HG02588 (cell line): ENCODE data around the gene KCNIP1.

ENCODE experiments used
- ATAC-seq: cut with Tn5 transposase; IDR thresholded peaks from one replicate; pipeline ENCODE4 v1.9.1; 2021; ENCODE audit warnings: mild to moderate bottlenecking, moderate library complexity; ENCODE audit not compliant: unreplicated experiment

Gene KCNIP1

DNA sequence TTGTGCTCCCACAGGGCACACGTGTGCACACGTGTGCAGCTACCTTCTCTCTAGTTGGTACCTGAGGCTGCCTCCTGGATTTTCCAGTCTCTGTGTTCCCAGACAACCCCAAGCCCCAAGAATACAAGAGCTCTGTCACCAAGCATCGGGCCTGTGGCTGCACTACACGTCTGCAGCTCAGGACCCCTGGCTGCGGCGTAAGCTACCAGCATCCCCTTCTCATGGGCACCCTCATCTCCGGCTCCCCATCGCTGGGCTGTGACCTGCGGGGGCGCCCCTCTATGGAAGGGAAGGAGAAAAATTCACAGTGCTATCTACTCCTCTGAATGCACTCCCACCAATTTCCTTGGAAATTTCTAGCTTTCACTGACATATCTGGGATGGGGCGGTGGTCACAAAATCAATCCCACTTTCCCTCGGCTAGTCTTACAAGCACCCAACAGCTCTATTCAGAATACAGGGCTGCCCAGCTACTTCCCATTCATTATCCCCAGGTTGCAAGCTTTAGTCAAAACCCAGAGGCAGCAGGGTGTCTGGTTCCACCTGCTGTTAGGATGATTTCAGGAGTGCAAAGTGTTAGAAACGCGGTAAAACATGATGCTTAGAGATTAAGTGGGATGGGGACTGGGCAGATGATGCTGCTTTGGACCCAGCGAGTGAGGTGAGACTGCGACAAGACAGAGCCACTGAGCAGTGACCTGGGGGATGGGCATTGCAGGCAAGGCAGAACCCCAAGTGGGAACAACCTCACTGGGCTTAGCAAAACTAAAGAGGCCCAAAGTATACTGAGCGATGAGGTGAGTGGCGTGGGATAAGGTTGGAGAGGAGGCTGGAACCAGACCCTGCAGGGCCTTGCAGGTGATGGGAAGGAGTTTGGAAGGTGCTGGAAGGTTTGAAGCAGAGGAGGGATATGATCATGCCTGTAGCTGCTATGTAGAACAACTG is 121.7 kb downstream of the KCNIP1 start:
- ATAC-seq: no peak

DNA sequence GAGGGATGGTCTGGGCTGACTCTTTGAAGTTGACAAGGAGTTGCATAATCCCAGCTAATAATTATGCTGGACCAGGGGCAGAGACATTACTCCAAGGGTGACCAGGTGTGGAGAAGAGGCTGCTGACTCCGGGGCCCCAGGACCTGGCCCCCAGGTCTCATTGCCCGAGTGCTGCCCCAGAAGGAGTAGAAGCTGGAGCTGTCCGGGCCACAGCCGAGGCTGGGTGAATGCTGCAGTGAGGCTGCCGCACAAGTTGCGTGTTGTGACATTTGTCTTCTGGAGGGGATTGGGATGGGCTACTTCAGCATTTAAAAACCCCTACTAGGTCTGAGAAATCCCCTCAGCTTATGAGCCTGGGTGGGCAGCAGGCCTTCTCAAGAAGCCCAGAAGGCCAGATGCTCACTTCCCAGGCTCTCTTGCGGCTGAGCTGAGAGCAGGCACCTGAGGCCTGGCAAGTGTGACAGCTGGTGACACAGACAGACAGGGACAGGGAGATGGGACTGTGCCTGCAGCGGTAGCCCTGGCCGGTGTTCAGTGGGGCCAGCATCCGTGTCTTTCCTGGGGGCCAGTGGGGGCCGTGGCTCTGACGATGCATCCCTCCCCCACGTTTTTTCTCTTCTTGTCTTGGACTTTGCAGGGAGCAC is 122.8 kb downstream of the KCNIP1 start:
- no peak for ATAC-seq

GRCh38 chr5:170627271-170627670 is 123.5 kb downstream of the KCNIP1 start:
- no peak for ATAC-seq

DNA sequence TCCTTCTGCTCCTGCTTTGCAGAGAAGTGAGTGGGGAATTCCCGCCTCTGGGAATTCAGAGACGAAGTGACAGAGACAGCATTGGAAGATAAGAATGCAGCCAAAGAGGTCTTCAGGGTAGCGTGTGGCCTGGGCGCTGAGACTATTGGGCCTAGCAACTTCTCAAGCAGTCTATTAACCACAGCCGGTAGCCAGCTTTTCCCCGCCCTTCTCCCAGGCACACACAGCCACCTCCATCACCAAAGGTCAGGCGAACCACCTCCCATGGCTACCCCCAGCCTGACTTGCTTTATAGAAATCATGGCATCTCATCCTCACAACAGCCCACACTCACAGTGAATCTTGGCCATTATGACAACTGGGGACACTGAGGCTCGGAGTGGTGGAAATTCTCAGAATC is 124.2 kb downstream of the KCNIP1 start:
- ATAC-seq: no peak

GRCh38 chr5:170628691-170629565 is 125.1 kb downstream of the KCNIP1 start:
- no peak for ATAC-seq

DNA sequence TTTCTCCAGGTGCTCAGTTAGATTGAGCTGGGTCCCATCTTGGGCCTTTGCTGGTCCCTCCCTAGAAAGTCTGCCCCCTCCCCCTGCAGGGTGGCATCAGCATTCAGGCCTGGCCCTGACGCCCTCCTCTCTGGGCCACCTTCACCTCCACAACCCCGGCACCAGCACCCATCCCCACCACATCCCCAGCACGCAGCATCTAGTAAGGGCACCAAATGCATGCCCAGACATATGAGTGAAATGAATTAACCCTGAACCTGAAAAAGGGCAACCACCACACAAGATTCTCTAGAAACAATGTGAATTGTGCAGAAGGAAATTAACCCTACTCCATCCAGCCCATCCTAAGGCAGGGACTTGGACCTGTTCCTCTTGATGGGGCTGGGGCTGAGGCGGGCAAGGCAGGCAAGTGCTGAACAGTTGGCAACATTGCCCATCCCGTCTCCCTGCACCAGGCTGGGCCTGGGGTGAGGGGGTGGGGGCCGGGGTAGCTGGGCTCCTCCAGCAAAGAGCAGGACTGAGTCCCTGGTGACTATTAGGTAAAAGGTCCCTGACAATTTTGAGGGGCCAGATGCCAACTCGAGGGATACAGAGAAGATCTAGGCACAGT is 125.9 kb downstream of the KCNIP1 start:
- ATAC-seq: no peak

DNA sequence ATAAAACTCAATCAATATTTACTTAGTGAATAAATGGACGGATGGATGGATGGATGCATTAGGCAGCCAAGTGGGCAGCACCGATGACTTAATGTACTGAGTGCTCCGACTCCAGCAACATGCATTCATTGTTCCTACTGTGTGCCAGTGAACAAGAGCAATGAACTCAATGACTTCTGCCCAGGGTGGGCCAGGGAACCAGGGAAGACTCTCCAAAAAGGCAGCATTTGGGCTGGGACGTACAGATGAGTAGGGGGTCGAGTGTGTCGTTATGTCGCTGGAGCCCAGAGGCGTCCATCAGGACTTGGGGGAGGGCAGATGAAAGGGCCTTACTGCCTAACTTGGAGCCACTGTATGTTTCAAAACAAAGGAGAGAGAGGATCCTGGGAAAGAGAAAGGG is 126.4 kb downstream of the KCNIP1 start:
- ATAC-seq: no peak

DNA sequence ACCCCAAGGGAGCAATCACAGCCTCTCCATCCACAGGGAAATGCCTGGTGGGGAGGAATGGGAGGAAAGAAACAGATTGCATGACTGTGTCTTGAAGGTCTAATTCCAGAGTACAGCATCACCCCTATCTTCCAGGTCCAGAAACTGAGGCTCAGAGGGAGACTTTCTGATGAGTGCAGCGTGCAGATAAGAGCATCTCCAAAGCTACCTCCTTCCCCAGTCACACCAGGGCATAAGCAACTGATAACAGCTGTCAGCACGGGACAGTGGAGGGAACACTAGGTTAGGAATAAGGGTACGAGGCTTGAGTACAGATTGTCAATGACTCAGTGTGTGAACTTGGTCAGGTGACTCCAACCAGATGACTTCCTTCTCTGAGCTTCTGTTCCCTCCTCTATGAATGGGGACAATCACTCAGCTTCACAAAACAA is 126.9 kb downstream of the KCNIP1 start:
- no peak for ATAC-seq

DNA sequence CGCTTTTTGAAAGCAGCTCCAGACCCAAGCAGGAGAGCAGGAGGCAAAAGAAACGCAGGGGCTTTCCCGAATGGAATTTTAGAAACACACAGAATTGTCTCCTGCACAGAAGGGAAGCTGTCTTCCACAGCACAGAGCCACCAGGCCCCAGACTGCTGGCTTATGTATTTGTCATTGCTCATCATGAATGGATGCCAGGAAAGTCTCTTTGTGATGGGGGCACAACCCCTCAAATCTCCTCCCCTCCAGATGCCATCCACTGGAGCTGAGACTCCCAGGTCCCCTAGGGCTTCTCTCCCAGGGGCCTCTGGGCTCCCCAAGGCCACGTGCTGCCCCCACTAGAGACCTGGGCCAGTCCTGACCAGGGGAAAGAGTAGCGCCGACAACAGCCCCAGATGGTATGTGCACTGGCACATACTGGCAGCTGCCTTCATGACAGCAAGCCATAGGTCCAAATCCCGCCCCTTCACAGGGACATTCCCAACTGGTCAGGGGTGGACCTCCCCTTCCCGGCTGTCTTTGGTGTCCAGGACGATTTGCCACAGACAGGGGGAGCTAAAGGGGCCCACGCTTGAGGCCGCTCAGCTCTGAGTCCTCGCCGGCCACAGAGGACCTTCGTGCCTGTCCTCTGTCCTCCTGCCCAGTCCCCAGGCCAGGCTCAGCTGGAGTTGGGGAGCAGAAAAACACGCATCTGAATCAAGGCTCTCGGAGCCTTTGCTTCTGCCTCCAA is 127.8 kb downstream of the KCNIP1 start:
- no peak for ATAC-seq

DNA sequence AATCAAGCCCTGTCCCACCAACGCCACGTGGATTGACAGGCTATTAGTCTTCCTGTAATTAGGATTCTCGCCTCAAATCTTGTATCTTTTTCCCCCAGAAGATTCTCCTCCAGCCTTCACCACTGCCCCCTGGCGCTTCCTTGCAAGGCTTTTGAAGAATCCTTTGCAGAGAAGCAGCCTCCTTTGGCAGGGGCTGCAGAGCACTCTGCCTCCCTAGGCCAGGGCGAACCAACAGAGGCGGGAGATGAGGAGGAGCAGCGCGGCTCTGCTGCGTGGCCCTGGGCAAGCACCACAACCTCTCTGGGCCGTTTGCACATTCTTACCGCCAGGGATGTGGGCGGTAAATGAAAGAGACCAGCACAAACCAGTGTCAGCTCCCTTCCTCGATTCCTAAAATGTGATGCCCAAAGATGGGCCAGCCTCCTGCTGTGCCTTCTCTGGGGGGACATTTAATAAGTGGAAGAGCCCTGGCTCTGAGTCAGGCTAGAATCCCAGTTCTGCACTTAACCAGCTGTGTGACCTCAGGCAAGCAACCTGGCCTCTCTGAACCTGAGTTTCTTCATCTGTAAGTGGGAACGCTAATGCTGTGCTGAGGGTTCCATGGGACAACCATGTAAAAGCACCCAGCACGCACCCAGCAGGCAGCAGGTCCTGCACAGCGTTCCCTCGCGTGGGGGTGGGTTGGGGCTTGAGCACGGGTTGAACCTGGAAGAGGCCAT is 128.6 kb downstream of the KCNIP1 start:
- ATAC-seq: no peak

DNA sequence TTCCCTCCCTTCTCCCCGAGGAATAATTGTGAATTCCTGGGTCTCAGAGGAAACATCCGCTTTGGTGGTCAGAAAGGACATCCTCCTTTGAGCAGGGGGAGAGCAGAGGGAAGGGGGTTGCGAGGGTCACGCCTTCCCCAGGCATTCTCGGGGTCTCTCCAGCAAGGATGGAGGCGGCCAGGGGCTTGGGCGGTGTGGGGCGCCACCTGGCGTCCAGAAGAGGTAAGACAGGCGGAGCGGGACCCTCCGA is 129.1 kb downstream of the KCNIP1 start:
- ATAC-seq: peak; percentile 57

DNA sequence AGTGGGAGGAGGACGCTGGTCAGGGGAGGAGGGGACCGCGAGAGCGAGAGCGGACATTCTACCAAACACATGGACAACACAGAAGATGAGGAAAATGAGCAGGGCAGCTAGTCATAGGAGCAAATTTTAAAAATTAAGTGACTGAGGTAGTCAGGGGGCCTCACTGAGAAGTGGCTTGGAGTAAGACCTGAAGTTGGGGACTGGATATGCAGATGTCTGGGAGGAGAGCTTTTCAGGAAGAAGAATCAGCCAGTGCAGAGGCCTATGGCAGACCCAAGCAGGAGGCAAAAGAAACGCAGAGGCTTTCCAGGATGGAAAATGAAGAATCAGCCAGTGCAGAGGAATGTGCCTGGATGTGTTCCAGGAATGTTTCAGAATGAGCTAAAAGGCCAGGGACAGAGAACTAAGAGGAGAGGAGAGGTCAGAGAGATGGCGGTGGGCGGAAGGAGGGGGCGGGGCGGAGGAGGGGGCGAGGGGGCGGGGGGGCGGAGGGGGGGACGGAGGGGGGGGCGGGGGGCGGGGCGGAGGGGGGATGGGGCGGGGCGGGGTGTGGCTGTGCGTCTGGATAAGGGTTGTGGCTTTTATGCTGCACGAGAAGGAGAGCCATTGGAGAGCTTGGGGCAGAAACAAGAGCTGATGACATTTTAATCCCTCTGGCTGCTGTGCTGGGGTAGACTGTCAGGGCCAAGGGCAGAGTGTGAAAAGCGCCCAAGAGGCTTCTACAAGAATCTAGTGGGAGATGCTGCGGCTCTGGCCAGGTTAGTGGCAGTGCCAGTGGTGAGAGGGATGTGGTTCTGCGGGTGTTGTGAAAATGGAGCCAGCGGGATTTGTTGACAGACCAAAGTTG is 129.6 kb downstream of the KCNIP1 start:
- peak; percentile 16 for ATAC-seq

GRCh38 chr5:170634256-170634990 is 130.6 kb downstream of the KCNIP1 start:
- ATAC-seq: no peak

- ATAC-seq: no peak
These were observed 131.9 kb downstream of the KCNIP1 start for GRCh38 chr5:170635706-170636105.

DNA sequence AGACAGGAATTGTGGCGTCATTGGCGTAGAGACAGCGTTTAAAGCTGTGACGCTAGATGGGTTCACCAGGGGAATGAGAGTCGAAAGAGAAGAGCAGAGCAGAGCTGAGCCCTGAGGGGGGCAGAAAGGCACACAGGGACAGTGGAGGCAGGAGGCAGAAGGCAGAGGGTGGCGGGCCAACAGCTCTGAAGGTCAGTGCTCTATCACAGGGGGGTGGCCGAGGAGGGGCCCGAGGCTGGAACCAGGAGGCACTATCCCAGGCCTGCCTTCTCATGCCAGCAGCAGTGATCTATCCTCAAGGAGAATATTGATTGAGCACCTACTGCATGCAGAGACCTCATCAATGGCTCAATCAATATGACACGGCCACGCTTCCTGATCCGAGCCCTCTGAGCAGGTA is 132.4 kb downstream of the KCNIP1 start:
- ATAC-seq: no peak

GRCh38 chr5:170636801-170637477 is 133.1 kb downstream of the KCNIP1 start:
- no peak for ATAC-seq

DNA sequence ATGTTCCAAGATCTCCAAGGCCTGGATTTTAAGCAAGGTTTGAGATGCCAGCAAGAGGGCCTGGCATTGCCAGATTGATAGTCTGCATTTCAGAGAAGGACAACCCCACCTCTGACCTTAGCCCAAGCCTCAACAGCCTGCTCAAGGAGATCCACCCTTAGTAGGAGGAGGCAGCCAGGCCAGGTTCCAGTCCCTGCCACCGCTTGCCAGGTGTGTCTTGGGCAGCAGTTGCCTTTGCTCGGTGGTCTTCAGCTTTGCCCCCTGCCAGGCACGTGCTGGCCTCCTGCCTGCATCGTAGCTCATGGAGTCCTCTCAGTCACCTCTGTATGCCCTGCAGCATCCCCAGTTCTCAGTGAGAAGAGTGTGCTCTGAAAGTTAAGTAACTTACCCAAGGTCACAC is 134.2 kb downstream of the KCNIP1 start:
- ATAC-seq: no peak
